ENCODE measurements around the gene CRYGB. TPM values are rescaled to one million over a fixed set of nuclear protein-coding genes. Genes with fewer than 3 reads are reported as not detected.

Gene CRYGB
- total and polyA plus RNA-seq, 2 of the 4 experiments (the other 2 are of a cell fraction) = not detected

- Histone ChIP-seq H3K18ac (ENCODE audit: low read depth, low read length) (no peak overlapping the region), H3K9ac (ENCODE audit: low read depth, low read length) (no peak overlapping the region), H3K27ac (ENCODE audit: insufficient read depth, low read length) (no peak overlapping the region), H3K4ac (ENCODE audit: low read depth, low read length) (no peak overlapping the region), H3K9me3 (ENCODE audit: control insufficient read depth, insufficient read depth, low read length) (no peaks in the 10 kb centered on the region), H3K4me3 (ENCODE audit: insufficient read depth, low read depth, low read length) (no peak overlapping the region), H2AK5ac (ENCODE audit: low read depth, low read length) (no peak overlapping the region), H4K91ac (ENCODE audit: insufficient read depth, low read depth, low read length) (no peak overlapping the region), H3K36me3 (ENCODE audit: control insufficient read depth, insufficient read depth, low read length) (no peaks in the 10 kb centered on the region), H2BK15ac (ENCODE audit: low read depth, low read length) (no peak overlapping the region), H2BK20ac (ENCODE audit: low read depth, low read length) (no peak overlapping the region), H3K14ac (replicated peaks; ENCODE audit: low read depth, low read length) (no peak overlapping the region), H3K9me1 (ENCODE audit: insufficient read depth, low read length) (no peaks in the 10 kb centered on the region), H3K4me1 (ENCODE audit: control insufficient read depth, insufficient read depth, low read length) (no peaks in the 10 kb centered on the region), H4K8ac (ENCODE audit: low read depth in 2 of 2, low read length in 2 of 2) (no peak overlapping the region), H3K79me1 (ENCODE audit: low read depth in 1 of 2, low read length in 2 of 2) (no peaks in the 10 kb centered on the region), H2AK9ac (replicated peaks; ENCODE audit: low read depth, low read length, poor library complexity) (no peak overlapping the region), H3K4me2 (ENCODE audit: low read depth, low read length) (no peak overlapping the region), H3K27me3 (ENCODE audit: control insufficient read depth, insufficient read depth, low read length) (peaks cover 18% of the 10 kb centered on the region), H4K20me1 (ENCODE audit: insufficient read depth, low read length) (no peaks in the 10 kb centered on the region), H2BK120ac (ENCODE audit: low read depth, low read length) (no peak overlapping the region), H2AFZ (replicated peaks; ENCODE audit: low read length, poor library complexity) (no peak overlapping the region), H3K56ac (ENCODE audit: extremely low read depth, insufficient read depth, low read length) (no peak overlapping the region), H2BK5ac (ENCODE audit: low read depth, low read length, poor library complexity, severe bottlenecking) (no peak overlapping the region), H3K23ac (ENCODE audit: low read depth, low read length) (no peak overlapping the region), H4K5ac (ENCODE audit: low read depth, low read length) (no peak overlapping the region)
- intact Hi-C loops (cut with micrococcal nuclease) (no loop called here), dilution Hi-C loops (cut with HindIII; ENCODE audit: low sequenced_read_pairs, unreplicated experiment) (no loop called here), in situ Hi-C loops (cut with MboI; ENCODE audit: low sequenced_read_pairs) (no loop called here)
- TF ChIP-seq MXI1 (IDR thresholded peaks at IDR 0.05; ENCODE audit: borderline replicate concordance, low read depth, low read length) = no peak
- no peak for TF ChIP-seq MAZ (IDR thresholded peaks at IDR 0.05; ENCODE audit: borderline replicate concordance, low read depth, low read length)
- no peak for TF ChIP-seq FOS (IDR thresholded peaks at IDR 0.05; ENCODE audit: low read depth, low read length)
- TF ChIP-seq CEBPB (IDR thresholded peaks at IDR 0.05; ENCODE audit: low read depth, low read length) = no peak
- no peak for TF ChIP-seq ELK1 (IDR thresholded peaks at IDR 0.05; ENCODE audit: borderline replicate concordance, low read depth, low read length)
- no peak for TF ChIP-seq USF2 (IDR thresholded peaks at IDR 0.05; ENCODE audit: low read depth, low read length)
- TF ChIP-seq BHLHE40 (IDR thresholded peaks at IDR 0.05; ENCODE audit: low read depth, low read length) = no peak
- no peak for TF ChIP-seq RFX5 (IDR thresholded peaks at IDR 0.05; ENCODE audit: low read depth, low read length)
- TF ChIP-seq SMC3 (IDR thresholded peaks at IDR 0.05; ENCODE audit: low read depth, low read length) = no peak
- TF ChIP-seq POLR2A (IDR thresholded peaks at IDR 0.05; ENCODE audit: low read depth, low read length) = no peak
- no peak for TF ChIP-seq NFE2L2 (IDR thresholded peaks at IDR 0.05; ENCODE audit: low read depth, low read length)
- no peak for TF ChIP-seq CHD1 (IDR thresholded peaks at IDR 0.05; ENCODE audit: low read depth, low read length)
- no peak for TF ChIP-seq RCOR1 (IDR thresholded peaks at IDR 0.05; ENCODE audit: insufficient replicate concordance, low read length)
- WGBS, 2 experiments (ENCODE audit: extremely low coverage in 2 of 2, insufficient read length in 1 of 2) = no CpG with 5 or more reads among the region's 3 CpGs
- ChIA-PET CTCF (interaction anchor here (0.6 kb wide), 1 partner anchor 24 kb away, joined by 3 read pairs; no protein-coding TSS in a partner anchor), POLR2A (ENCODE audit: unreplicated experiment) (no interaction called here)
- BruUV-seq (replicated peaks) = no TSS peak
- DNase-seq = no peak
- no peak for ATAC-seq (ENCODE audit: low read depth)
These were observed 36.9 kb upstream of the CRYGB start for GRCh38 chr2:208182835-208183234.

All from IMR-90 (cell line).